ENCODE results near the gene HMGCLL1. TPM values are rescaled to one million over a fixed set of nuclear protein-coding genes. Genes with fewer than 3 reads are reported as not detected.

The HMGCLL1 gene
- total RNA-seq, 1 experiment from 2014 or later = not detected

DNA sequence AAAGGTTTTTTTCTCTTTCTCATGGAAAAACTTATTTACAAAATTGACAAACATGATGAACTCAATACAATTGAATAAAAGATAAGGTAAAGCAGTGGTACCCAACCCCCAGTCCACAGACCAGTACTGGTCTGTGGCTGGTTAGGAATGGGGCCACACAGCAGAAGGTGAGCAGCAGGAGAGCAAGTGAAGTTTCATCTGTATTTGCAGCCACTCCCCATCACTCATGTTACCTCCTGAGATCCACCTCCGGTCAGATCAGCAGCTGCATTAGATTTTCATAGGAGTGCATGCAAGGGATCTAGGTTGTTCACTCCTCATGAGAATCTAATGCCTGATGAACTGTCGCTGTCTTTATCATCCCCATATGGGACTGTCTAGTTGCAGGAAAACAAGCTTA lies 47.5 kb downstream of the HMGCLL1 start:
- no peak for DNase-seq (ENCODE audit: low read depth)

DNA sequence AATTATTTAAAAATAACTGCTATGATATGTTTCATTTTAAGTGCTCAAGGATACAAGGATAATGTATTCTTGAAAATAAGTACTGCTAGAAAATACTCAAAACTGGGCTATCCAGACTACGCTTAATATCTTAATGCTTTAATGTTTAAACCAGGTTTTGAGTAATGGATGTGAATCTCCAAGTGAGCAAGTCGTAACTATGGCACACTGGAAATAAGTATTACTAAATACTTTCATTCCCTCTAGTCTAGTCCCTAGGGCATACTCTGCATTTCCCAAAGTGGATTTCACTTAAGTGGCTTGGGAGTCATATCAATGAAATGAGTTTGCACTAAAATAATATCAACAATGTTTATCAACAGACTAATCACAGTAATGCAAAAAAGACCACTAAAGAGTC lies 48.1 kb downstream of the HMGCLL1 start:
- DNase-seq (ENCODE audit: low read depth) = peak; percentile 15

DNA sequence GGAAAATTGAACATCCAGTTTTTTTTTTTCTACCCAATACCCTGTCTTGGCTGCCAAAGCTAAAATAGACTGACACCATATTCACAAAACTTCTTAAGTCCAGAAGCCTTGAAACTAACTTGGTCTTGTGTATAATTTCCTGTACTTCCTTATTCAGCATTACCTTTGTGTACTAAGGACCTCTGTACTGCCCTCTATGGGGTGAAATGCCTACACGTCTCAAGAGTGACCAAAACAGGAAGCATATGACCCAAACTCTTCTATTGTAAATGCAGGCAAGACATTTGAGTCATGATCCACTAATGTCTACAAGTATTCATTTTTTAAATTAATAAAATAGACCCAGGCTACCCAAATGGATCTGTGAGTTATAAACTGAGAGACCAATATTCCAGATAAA lies 50.4 kb downstream of the HMGCLL1 start:
- peak; percentile 64 for DNase-seq (ENCODE audit: low read depth)

DNA sequence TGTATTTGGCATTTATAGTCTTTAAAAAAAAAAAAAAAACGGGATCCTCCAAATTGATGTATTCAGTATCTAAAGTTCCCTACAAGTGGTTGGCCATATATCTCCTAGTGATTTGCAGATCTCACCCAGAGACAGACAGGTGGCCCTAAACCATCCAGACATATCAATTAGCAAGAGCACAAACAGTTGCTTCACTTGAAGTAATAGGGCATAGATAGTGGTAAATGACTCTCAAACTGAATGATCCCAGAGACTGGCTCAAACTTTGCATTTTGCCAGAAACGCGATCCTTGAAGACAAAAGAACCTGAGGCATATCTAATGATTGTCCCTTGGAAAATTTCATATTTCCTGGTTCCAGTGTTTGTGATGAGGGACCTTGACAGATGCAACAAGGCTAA lies 54.6 kb downstream of the HMGCLL1 start:
- DNase-seq (ENCODE audit: low read depth) = no peak

GRCh38 chr6:55518529-55519060 lies 60.4 kb downstream of the HMGCLL1 start:
- DNase-seq (ENCODE audit: low read depth) = no peak

DNA sequence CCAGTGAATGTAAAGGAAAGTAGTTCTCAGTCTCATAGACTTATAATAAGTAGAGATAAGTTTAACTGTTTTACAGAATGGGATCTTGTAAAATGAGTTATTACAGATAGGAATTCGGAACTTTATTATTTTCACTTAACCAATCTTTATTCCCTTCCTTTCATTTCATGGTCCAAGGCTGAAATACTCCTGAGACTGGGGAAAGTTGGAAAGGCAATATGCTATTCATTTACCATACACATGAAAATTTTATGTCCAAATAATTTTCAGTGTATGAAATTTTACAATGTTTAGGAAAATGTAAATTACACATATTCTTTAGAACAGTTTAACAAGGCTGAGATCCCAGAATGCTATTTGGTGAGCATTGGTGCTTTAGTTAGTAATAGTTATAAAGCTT lies 62.3 kb downstream of the HMGCLL1 start:
- no peak for DNase-seq (ENCODE audit: low read depth)

- no peak for DNase-seq (ENCODE audit: low read depth)
These were observed 66.1 kb downstream of the HMGCLL1 start for GRCh38 chr6:55512904-55513303.

DNA sequence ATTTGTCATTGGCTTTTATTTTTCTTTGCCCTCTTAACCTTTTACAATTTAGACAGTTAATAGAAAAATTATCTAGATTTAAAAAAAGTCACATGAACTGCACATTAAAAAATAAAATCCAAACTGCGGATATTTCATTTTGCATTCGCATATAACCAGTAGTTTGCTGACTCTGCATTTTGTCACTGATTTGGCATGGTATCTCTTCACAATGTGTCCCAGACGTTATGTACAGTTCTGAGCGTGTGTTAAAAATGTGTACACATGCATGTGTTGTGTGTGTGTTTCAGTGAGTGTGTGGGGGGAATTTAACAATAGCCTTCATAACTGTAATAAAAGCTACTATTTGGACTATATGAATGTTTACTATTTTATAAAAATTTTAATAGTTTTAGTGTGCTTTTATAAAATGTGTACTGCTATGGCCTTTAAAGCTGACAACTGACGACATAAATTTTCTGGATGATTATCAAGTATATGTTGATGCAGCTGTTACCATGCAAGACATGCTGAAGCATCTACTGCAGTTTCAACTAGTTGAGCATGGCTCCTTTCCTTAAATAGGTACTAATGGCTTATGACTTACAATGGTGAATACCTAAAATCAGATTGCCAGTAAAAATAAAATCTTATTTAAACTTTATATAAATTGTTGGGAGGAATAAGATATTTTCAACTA lies 67.7 kb downstream of the HMGCLL1 start:
- DNase-seq (ENCODE audit: low read depth) = peak; percentile 58

DNA sequence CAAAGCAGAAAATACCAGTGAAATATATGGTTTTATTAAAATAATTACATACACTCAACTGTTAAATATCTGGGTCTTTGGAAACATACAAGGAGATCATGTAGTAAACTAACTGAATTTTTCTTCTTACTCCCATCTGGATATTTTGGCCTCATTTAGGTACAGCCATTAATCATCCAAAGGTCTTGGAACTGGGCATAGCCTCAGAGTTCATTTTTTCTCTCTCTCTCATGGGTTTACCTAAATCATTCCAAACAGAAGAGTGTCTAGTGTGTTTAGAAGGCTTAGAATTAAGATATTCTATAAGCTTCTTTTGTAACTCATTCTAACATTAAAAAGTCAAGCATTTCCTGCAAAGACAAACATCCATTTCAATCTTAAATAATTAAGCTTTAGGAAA lies 79.4 kb downstream of the HMGCLL1 start:
- DNase-seq (ENCODE audit: low read depth) = no peak

DNA sequence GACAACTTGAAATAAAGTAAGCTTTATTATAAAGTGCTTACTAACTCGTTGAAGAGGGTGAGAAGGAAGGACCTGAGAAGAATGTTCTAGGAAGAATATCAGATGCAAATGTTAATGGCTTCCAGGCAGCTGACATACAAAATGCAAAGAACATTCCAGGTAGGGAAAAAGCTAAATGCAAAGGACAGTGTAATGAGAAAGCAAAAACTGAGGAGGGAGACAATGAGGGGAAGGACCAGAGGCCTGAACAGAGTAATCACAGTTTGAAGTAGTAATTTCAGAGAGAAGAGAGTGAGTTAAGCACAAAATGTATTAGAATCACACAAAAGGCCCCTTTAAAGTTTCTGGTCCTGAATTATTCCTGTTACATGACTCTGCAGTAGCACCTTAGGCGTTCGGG lies 81.3 kb downstream of the HMGCLL1 start:
- no peak for DNase-seq (ENCODE audit: low read depth)

GRCh38 chr6:55496201-55496600 lies 82.8 kb downstream of the HMGCLL1 start:
- peak; percentile 36 for DNase-seq (ENCODE audit: low read depth)

DNA sequence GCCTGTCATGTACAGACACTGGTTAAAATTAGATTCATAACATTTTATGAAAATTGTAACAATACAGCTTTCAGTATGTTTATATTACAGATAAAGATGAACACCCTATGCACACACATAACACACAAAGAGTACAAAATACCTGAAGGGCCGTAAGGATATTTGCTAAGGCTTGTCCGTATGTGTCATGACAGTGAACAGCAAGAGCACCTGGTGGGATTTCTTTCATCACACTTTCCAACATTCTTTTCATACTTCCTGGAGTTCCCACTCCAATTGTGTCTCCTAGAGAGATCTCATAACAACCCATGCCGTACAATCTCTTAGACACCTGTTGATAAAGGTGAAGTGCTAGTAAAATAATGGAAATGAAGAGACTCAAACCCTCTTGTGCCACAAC lies 83.7 kb downstream of the HMGCLL1 start:
- peak; percentile 7 for DNase-seq (ENCODE audit: low read depth)

DNA sequence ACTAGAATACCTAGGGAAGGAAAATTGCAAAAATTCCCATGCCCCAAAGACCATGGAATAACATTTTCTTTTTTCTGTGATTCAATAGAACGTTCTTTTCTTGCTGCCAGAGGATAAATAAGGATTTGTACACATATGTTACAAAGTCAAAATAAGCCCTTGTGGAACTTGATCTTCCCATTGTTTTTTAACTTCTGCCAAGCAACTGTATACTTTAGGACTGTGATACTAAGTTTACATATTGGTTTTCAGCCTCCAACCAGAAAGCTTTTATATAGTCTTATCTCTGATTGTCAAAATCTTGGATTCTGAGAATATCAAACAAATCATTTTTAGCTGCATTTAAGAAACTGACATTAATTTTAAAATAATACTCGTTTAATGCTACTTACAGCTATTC lies 84.6 kb downstream of the HMGCLL1 start:
- DNase-seq (ENCODE audit: low read depth) = no peak

DNA sequence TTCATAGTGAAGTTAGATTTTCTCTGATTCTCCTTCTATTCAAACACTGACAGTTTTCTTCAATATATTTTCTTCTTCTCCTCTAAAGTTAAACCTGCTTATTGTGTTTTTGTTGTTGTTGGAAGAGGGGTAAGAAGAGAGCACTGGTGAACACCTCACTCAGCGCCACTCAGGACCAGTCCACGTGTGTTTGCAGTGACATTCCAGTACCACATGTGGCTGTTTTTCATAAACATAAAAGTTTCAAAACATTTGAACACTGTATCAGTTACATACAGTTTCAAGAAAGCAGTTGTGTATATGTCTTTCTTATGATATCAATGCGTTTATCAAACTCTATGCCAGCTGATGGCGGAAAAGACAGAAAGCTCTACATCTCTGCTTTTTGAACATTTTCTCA lies 86.7 kb downstream of the HMGCLL1 start:
- DNase-seq (ENCODE audit: low read depth) = no peak

DNA sequence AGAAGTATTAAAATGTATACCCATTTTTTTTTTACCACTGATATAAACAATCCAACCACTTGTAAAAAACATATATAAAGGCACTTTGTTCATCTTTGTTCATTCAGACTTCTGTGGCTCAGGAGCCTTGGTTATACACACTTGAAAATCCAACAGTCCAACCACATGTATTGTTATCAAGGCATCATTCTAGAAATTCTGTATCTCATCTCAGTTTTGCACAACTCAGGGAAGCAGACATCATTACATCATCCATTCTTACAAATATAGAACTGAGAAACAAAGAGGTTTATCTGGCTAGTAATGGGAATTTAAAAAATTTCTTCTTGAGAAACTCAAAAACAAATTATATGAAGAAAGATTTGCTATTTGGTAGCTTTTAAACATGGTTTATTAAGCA lies 88.1 kb downstream of the HMGCLL1 start:
- no peak for DNase-seq (ENCODE audit: low read depth)

- peak; percentile 43 for DNase-seq (ENCODE audit: low read depth)
These were observed 104.6 kb downstream of the HMGCLL1 start for GRCh38 chr6:55474382-55474781.

GRCh38 chr6:55473722-55474121 lies 105.3 kb downstream of the HMGCLL1 start:
- no peak for DNase-seq (ENCODE audit: low read depth)

GRCh38 chr6:55469951-55470366 lies 109.0 kb downstream of the HMGCLL1 start:
- DNase-seq (ENCODE audit: low read depth) = peak; percentile 71

GRCh38 chr6:55456016-55456415 lies 123.0 kb downstream of the HMGCLL1 start:
- DNase-seq (ENCODE audit: low read depth) = no peak

- DNase-seq (ENCODE audit: low read depth) = peak; percentile 92
These were observed 129.0 kb downstream of the HMGCLL1 start for GRCh38 chr6:55450005-55450404.

DNA sequence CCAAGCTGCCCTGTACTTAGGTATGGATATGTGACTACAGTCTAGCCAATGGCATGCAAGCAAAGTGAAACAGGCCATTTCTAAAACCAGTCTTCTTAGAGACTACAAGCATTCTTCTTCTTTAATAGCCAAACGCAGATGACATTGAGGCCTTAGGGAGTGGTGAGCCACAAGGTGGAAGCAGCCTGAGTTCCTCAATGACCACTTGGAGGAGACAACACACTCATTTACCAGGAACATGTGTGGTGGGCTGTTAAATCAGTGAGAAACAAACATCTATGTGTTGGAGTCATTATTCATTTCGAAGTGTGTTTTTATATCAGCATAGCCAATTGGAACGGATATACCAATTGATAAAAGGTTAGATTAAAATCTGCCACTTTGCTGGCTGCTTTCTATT lies 129.8 kb downstream of the HMGCLL1 start:
- peak; percentile 44 for DNase-seq (ENCODE audit: low read depth)

GRCh38 chr6:55448451-55448850 lies 130.5 kb downstream of the HMGCLL1 start:
- no peak for DNase-seq (ENCODE audit: low read depth)

DNA sequence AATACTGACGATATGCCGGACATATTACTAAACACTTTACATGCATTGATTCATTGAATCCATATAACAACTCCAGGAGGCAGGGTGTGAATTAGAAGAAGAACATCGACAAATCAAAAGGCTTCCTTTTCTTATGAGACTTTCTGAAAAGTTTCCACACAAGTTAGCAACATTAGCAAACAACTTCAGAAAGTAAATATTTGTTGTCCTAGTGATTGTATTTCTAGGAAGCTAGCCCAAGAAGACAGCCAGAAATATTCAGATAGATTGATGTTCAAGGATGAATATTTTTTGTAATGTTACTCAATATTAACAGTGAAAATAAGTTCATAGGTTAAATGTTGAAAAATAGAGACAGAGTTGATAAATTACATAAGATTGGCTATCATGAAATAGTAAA lies 131.1 kb downstream of the HMGCLL1 start:
- DNase-seq (ENCODE audit: low read depth) = no peak

All from LHCN-M2 (cell line).